GM18867 (cell line): ENCODE results near the gene KRT79.

Source experiments
- ATAC-seq: cut with Tn5 transposase; IDR thresholded peaks from one replicate; pipeline ENCODE4 v1.9.1; 2021; ENCODE audit warnings: mild to moderate bottlenecking, moderate library complexity; ENCODE audit not compliant: unreplicated experiment

KRT79 gene

DNA sequence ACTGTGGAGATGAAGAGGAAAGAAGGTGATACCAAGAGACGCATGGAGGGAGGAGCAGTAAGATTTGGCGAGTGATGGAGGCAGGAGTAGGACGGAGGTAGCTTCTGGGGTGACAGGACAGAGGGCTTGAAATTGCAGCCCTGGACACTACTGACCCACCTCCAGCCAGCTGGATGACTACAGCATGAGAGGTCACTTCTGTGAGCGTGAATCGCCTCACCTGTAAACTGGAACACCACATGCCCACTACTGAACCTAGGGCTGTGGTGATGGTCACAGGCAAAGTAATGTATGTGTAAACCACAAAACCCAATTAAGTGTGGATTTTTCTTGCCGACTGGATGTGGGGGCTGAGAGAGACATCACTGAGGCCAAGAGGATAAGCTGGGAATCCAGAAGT, 13.6 kb downstream of the KRT79 start:
- ATAC-seq, result no peak

DNA sequence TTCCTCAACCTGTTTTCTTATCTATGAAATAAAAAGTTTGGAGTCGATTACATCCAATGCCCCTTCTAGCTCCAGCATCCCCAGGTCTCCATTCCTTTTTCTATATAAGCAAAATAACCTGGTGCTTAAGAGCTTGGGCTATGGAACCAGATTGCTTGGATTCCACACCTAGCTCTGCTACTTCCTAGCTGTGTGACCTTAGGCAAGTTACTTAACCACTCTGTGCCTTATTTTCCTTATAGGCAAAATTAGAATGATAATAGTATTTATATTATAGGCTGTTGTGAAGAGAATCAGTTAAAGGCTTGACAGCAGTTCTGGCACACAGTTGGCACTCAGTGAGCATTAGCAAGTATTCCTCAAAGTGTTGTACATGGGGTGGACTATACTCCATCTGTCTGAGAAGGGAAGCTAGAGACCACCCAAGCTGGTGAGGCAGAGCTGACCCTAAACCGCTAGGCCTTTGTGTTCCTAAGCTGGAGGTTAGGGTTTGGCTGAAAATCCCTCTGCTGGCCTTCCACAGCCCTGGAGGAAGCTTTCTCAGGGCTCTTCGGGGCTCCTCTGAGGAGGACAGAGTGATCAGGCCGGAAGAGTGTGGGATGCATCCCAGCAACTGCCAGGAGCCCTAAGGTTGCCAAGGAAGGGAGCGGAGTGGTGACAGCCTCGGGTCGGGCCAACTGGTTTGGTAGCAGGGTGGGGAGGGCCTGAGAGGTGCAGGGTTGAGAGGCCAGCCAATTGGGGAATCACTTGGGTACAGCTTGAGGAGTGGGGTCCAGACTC, 14.2 kb downstream of the KRT79 start:
- no peak for ATAC-seq

DNA sequence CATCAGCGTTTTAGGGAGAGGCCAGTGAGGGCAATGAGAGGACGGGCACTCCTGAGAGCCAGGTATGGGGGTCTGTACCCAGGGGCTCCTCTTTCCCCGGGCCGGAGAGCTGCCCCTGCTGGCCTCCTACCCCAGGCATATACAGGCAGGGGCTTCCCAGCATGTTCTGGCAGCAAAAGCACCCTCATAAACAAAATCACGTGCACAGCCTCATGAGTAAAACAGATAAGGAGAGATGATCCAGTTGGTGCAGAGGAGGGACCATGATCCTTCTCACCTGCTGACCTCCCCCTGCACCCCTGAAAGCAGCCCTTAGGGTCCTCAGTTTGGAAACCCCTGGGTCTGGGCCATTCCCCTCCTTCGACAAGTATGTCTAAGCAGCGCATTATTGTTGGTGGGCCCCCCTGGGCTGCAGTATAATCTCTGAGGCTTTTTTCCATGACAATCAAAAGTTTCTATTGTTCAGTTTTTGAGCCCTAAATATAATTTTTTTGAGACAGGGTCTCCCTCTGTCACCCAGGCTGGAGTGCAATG, 15.2 kb downstream of the KRT79 start:
- ATAC-seq, result no peak

DNA sequence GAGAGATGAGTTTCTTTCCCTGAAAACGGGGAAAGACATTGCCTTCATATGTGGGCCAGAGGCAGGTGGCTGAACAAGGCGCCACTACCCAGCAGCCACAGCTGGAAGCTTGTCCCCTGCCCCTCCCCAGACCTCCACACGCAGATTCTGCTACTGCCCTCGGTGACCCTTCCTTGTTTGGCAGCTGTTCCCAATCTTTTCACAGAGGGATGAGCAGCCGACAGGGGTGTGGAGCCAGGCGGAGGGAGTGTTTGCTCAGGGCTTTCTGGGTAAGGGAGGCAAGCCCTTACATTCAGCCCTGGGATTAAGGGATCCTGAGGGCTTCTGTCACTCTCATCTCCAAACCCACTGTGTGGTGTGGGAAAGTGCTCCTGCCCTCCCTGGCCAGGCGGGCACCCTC, 15.7 kb downstream of the KRT79 start:
- no peak for ATAC-seq

DNA sequence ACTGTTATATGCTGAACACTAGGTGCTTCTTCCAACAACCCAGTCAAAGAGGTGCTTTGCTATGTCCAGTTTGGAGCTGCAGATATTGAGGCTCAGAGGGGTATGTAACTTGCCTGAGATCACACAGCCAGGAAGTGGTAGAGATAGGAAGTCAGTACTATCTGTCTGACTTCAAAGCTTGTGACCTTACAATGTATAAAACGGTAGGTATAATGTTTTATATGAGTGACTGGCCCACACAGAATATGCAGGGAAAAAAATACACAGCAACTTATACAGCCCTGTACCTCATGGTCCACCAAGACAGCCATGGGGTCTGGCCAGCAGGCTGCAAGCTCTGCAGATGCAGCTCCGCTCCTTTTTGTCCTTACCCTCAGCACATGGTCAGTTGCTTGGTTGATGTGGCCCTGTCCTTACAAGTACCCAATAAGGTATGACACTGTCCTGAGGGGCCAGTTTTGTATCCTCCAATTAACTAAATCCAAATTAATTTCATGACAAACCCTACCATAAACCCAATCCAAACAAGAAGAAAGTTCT, 16.3 kb downstream of the KRT79 start:
- no peak for ATAC-seq

- ATAC-seq, result no peak
Observed at GRCh38 chr12:52817003-52817698, 17.0 kb downstream of the KRT79 start.

DNA sequence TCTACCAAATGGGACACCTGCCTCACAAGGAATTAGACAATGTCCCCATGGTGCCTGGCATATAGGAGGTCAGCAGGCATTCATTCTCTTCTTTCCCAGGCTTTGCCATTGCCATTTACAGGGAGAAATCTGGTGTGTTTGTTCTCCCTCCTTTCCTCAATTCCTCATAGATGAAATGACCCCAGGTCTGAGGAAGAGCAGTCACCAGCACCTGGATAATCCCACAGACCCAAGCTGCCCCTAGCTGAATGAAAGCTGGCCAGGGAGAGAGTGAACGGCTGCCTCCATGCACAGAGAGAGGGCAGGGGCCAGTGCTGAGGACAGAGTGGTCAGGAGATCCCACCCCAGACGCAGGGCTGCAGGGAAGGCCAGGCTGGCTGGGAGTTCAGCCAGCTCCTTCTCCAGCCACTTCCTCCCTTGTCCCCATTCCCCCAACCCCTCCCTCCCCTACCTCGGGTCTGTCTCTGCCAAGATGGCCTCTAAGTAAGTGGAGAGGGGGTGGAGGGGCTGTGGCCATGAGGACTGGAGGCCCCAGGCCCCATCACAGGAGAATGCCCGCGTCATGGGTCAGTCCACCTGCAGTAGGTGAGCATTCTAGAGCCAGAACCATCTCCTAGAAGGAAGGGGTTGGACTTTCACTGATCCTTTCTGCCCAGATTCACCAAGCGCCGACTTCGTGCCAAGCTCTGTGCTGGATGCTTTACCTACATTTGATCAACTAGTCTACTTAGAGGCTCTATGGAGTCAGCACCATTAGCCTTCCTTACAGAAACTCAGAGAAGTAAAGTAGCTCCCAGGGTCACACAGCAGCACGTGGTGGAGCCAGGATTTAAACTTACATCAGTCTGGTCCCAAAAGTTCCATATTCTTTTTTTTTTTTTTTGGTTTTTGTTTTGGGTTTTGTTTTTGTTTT, 18.2 kb downstream of the KRT79 start:
- ATAC-seq, result no peak

- ATAC-seq, result no peak
Observed at GRCh38 chr12:52815161-52815560, 18.9 kb downstream of the KRT79 start.

GRCh38 chr12:52814710-52815155, 19.4 kb downstream of the KRT79 start:
- no peak for ATAC-seq

DNA sequence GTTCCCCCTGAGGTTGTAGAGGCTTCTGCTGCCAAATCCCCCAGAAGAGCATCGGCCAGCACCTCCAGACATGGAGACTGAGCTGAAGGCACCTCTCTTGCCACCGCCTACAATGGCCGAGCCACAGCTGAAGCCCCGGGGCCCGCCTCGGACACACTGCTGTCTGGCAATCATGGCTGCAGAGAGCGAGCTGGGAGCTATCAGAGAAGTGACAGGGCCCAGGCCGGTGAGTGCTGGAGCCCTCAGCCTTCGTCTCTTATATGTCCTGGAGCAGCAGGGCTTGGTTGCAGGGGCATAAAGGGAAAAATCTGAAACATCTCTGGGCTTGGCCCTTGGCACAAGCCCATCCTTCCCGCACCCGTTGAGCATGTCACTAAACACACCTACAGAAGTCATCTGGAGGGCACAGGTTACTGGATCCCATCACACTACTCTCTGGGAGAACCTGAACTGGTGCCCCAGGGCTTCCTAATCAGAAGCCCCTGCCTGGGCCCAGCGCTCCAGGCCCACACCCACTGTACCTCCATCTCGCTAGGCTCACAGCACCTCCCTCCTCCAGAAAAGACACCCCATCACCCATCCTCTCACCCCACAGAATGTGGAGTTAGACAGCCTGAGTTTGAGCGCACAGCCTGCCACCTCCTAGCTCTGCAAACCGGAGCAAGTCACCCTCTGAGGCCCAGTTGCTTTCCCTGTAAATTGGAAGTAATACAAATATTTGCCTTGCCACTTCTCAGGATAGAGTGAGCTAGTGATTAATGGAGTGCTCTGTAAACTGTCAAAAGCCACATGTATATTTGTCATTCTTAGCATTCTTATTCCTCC, 20.0 kb downstream of the KRT79 start, which contains the start of gene KRT4:
Gene KRT4, minus strand, starts transcription at position 232 of the 825 bp plus-strand sequence. Its CDS starts 58 bp downstream, at position 174.
- no peak for ATAC-seq

DNA sequence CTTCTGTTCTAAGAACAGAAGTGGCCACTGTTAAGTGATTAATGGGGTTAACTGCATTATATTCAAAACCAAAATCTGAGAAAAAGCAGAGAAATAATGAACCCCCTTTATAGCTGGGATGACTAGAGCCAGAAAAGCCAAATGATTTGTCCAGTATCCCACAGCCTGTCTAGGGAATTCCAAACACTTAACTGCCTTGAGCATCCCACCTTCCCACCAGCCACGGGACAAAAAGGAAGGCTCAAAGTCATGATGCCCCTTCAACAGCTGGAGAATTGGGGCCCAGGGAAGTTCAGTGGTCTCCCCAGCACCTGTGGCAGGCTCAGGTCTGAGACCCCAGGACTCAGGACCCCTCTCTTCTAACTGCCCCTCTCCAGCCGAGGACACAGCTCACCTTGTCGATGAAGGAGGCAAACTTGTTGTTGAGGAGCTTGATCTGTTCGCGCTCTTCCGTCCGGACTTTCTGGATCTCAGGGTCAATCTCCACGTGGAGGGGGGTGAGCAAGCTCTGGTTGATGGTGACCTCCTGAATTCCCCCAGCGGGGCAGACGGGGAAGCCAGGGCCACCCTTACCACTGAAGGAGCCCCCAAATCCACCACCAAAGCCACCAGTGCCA, 20.8 kb downstream of the KRT79 start:
- no peak for ATAC-seq

- no peak for ATAC-seq
Observed at GRCh38 chr12:52812749-52813148, 21.4 kb downstream of the KRT79 start.

GRCh38 chr12:52812073-52812400, 22.1 kb downstream of the KRT79 start:
- ATAC-seq, result no peak

- ATAC-seq, result no peak
Observed at GRCh38 chr12:52811191-52812072, 22.7 kb downstream of the KRT79 start.

DNA sequence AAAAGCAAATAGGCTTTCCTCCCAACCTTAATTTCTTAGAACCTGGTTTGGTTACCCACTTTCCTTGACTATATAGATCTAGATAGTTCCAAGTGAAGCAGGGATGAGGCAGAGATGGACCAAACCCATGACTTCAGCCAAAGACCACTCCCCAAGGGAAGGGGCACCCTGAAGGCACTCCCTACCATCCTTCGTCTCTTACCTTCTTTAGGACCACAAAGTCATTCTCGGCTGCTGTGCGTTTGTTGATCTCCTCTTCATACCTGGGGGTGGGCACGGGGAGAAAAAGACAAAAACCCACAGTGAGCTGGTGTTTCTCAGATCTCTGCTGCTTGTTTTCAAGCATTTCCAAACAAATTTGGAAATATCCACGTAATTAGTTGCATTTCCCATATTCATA, 23.6 kb downstream of the KRT79 start:
- ATAC-seq, result no peak

GRCh38 chr12:52809166-52809565, 24.9 kb downstream of the KRT79 start:
- ATAC-seq, result no peak

GRCh38 chr12:52808573-52809160, 25.4 kb downstream of the KRT79 start:
- no peak for ATAC-seq
